GM23248 (cell line): ENCODE results near the gene TGFBR3L. TPM values are rescaled to one million over a fixed set of nuclear protein-coding genes. Genes with fewer than 3 reads are reported as not detected.

Source experiments
- DNase-seq: peaks from one replicate; pipeline ENCODE4 v3.0.0-alpha.2; 2015
- H2AFZ ChIP-seq: fragments of 200-600 bp; sonication (generic); 2 replicates; pipeline ENCODE4 v1.6.1; 2016; ENCODE audit warnings: antibody characterized with exemption
- H3F3A ChIP-seq: fragments of 200-600 bp; sonication (generic); 2 replicates; pipeline ENCODE4 v1.6.1; 2016; ENCODE audit warnings: mild to moderate bottlenecking, antibody characterized with exemption, mixed run types; ENCODE audit not compliant: insufficient read depth
- H3K27ac ChIP-seq: fragments of 200-600 bp; sonication (generic); 2 replicates; pipeline ENCODE4 v1.5.1; 2016; ENCODE audit warnings: mild to moderate bottlenecking
- H3K27me3 ChIP-seq: fragments of 200-600 bp; sonication (generic); replicated peaks from 2 replicates; pipeline ENCODE4 v1.6.1; 2016; ENCODE audit warnings: mild to moderate bottlenecking; ENCODE audit not compliant: insufficient read depth
- H3K36me3 ChIP-seq: fragments of 200-600 bp; sonication (generic); 2 replicates; pipeline ENCODE4 v1.6.1; 2016; ENCODE audit warnings: low read depth, mild to moderate bottlenecking
- H3K4me1 ChIP-seq: fragments of 200-600 bp; sonication (generic); 2 replicates; pipeline ENCODE4 v1.6.1; 2016; ENCODE audit warnings: mild to moderate bottlenecking; ENCODE audit not compliant: insufficient read depth
- H3K4me2 ChIP-seq: fragments of 200-600 bp; sonication (generic); one replicate; pipeline ENCODE4 v1.6.1; 2016; ENCODE audit warnings: mild to moderate bottlenecking; ENCODE audit not compliant: unreplicated experiment
- H3K4me3 ChIP-seq: fragments of 200-600 bp; sonication (generic); 2 replicates; pipeline ENCODE4 v1.5.1; 2016; ENCODE audit warnings: mild to moderate bottlenecking
- H3K79me2 ChIP-seq: fragments of 200-600 bp; sonication (generic); 2 replicates; pipeline ENCODE4 v1.6.1; 2016; ENCODE audit warnings: mild to moderate bottlenecking; ENCODE audit not compliant: insufficient read depth
- H3K9ac ChIP-seq: fragments of 200-600 bp; sonication (generic); 2 replicates; pipeline ENCODE4 v1.6.1; 2016; ENCODE audit warnings: mild to moderate bottlenecking
- H3K9me2 ChIP-seq: fragments of 200-600 bp; sonication (generic); 2 replicates; pipeline ENCODE4 v1.6.1; 2016; ENCODE audit warnings: mixed run types, mild to moderate bottlenecking, moderate library complexity; ENCODE audit not compliant: insufficient read depth
- H3K9me3 ChIP-seq: fragments of 200-600 bp; sonication (generic); one replicate; pipeline ENCODE4 v1.6.1; 2017; ENCODE audit warnings: low read depth
- H4K20me1 ChIP-seq: fragments of 200-600 bp; sonication (generic); 2 replicates; pipeline ENCODE4 v1.6.0; 2016; ENCODE audit not compliant: insufficient read depth
- EZH2 ChIP-seq: fragments of 200-600 bp; sonication (generic); IDR thresholded peaks from 2 replicates; pipeline ENCODE4 v1.6.1; 2018; ENCODE audit warnings: antibody characterized with exemption, mild to moderate bottlenecking; ENCODE audit not compliant: insufficient read depth, poor library complexity, severe bottlenecking
- EZH2phosphoT487 ChIP-seq: fragments of 200-600 bp; sonication (generic); IDR thresholded peaks from 2 replicates; pipeline ENCODE4 v1.6.1; 2018; ENCODE audit warnings: antibody characterized with exemption, moderate library complexity, mild to moderate bottlenecking, low read depth; ENCODE audit not compliant: insufficient read depth
- WGBS, 2 experiments: methylation state at CpG; one replicate each; pipeline ENCODE4 v1.1.6; 2015 to 2017; ENCODE audit warnings: low lambda C conversion rate in 2 of 2, low coverage in 1 of 2; ENCODE audit errors: missing lambda C conversion rate in 2 of 2; 5-methylcytosine and 5-hydroxymethylcytosine counted together
- in situ Hi-C: fragments of 300-500 bp; cut with MboI; formaldehyde crosslinking; loops from 2 replicates; pipeline ENCODE4 v1.15.0; 2020
- polyA plus RNA-seq: library from polyadenylated mRNA; unstranded; fragments of >200 nt; fragmentation: Nextera tagmentation; extraction: Ambion mirVana; gene quantifications from 2 replicates; pipeline ENCODE4 v1.2.1, GENCODE V29; 2016
- total RNA-seq: library from RNA; depleted of rRNA; stranded (reverse); fragments of >200 nt; shearing (Covaris generic); gene quantifications from 2 replicates; pipeline ENCODE4 v1.2.3, GENCODE V29; 2014

TGFBR3L gene
- total and polyA plus RNA-seq, 2 experiments from 2014 or later: 9.0 to 30.6 TPM

DNA sequence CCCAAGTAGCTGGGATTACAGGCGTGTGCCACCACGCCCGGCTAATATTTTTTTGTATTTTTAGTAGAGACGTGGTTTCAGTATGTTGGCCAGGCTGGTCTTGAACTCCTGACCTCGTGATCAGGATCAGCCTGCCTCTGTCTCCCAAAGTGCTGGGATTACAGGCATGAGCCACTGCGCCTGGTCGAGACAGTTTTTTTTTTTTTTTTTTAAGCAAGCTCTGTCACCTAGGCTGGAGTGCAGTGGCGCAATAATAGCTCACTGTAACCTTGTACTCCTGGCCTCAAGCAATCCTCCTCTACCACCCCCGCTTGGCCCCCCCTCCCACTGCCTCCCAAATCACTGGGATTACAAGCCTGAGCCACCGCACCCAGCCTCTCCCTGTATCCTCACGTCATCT lies 17.3 kb upstream of the TGFBR3L start:
- no peaks in the 10 kb centered on the region for H3K9me2 ChIP-seq
- no peak overlapping the region for H2AFZ ChIP-seq
- H3K27ac ChIP-seq: no peak overlapping the region
- H3K9me3 ChIP-seq: no peaks in the 10 kb centered on the region
- no peaks in the 10 kb centered on the region for H3K36me3 ChIP-seq
- no peak overlapping the region for H3K9ac ChIP-seq
- H3K4me2 ChIP-seq: no peak overlapping the region
- no peaks in the 10 kb centered on the region for H3F3A ChIP-seq
- H3K4me3 ChIP-seq: no peak overlapping the region
- in situ Hi-C loops: no loop called here
- H3K4me1 ChIP-seq: 0 out of 2 replicates have a peak, but pooled peaks cover under 1% of the 10 kb centered on the region
- TF ChIP-seq EZH2phosphoT487 (no peak), EZH2 (no peak)
- H3K79me2 ChIP-seq: 0 out of 2 replicates have a peak, but pooled peaks cover 6% of the 10 kb centered on the region
- 92 to 95% methylated on average over 8 to 11 of the region's 11 CpGs for WGBS, 2 experiments
- DNase-seq: no peak
- H4K20me1 ChIP-seq: no peaks in the 10 kb centered on the region
- H3K27me3 ChIP-seq: no peaks in the 10 kb centered on the region

DNA sequence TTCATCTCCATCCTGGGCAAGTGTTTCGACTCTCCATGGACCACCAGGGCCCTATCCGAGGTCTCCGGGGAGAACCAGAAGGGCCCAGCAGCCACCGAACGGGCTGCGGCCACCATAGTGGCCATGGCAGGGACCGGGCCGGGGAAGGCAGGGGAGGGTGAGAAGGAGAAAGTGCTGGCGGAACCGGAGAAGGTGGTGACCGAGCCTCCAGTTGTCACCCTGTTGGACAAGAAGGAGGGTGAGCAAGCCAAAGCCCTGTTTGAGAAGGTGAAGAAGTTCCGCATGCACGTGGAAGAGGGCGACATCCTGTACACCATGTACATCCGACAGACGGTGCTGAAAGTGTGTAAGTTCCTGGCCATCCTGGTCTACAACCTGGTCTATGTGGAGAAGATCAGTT lies 15.7 kb upstream of the TGFBR3L start:
- Histone ChIP-seq H4K20me1 (no peaks in the 10 kb centered on the region), H2AFZ (no peak overlapping the region), H3K79me2 (0 out of 2 replicates have a peak, but pooled peaks cover 8% of the 10 kb centered on the region), H3K4me2 (no peak overlapping the region), H3K9me2 (no peaks in the 10 kb centered on the region), H3K9me3 (no peaks in the 10 kb centered on the region), H3K36me3 (no peaks in the 10 kb centered on the region), H3K4me1 (0 out of 2 replicates have a peak, but pooled peaks cover 3% of the 10 kb centered on the region), H3K27ac (no peak overlapping the region), H3K27me3 (no peaks in the 10 kb centered on the region), H3F3A (no peaks in the 10 kb centered on the region), H3K4me3 (no peak overlapping the region), H3K9ac (no peak overlapping the region)
- no peak for DNase-seq
- 96 to 98% methylated on average over 16 of the region's 16 CpGs for WGBS, 2 experiments
- no peak for TF ChIP-seq EZH2
- TF ChIP-seq EZH2phosphoT487: no peak
- in situ Hi-C loops: no loop called here

DNA sequence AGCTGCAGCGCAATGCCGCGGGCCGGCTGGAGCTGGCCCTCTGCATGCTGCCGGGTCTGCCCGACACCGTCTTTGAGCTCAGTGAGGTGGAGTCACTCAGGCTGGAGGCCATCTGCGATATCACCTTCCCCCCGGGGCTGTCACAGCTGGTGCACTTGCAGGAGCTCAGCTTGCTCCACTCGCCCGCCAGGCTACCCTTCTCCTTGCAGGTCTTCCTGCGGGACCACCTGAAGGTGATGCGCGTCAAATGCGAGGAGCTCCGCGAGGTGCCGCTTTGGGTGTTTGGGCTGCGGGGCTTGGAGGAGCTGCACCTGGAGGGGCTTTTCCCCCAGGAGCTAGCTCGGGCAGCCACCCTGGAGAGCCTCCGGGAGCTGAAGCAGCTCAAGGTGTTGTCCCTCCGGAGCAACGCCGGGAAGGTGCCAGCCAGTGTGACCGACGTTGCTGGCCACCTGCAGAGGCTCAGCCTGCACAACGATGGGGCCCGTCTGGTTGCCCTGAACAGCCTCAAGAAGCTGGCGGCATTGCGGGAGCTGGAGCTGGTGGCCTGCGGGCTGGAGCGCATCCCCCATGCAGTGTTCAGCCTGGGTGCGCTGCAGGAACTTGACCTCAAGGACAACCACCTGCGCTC lies 14.8 kb upstream of the TGFBR3L start:
- Histone ChIP-seq H3K9ac (no peak overlapping the region), H3K9me3 (no peaks in the 10 kb centered on the region), H3F3A (no peaks in the 10 kb centered on the region), H3K79me2 (peaks cover 16% of the 10 kb centered on the region), H3K36me3 (no peaks in the 10 kb centered on the region), H3K27ac (no peak overlapping the region), H3K4me1 (peaks cover 6% of the 10 kb centered on the region), H3K27me3 (no peaks in the 10 kb centered on the region), H3K9me2 (no peaks in the 10 kb centered on the region), H3K4me3 (no peak overlapping the region), H4K20me1 (no peaks in the 10 kb centered on the region), H3K4me2 (no peak overlapping the region), H2AFZ (no peak overlapping the region)
- TF ChIP-seq EZH2phosphoT487: no peak
- TF ChIP-seq EZH2: no peak
- DNase-seq: no peak
- whole genome bisulfite sequencing, 2 experiments: 91 to 92% methylated on average over 30 to 34 of the region's 34 CpGs
- in situ Hi-C loops: no loop called here

DNA sequence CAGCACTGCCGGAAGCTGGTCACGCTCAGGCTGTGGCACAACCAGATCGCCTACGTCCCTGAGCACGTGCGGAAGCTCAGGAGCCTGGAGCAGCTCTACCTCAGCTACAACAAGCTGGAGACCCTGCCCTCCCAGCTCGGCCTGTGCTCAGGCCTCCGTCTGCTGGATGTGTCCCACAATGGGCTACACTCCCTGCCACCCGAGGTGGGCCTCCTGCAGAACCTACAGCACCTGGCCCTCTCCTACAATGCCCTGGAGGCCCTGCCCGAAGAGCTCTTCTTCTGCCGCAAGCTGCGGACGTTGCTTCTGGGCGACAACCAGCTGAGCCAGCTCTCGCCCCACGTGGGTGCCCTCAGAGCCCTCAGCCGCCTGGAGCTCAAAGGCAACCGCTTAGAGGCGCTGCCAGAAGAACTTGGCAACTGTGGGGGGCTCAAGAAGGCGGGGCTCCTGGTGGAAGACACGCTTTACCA lies 14.2 kb upstream of the TGFBR3L start:
- no peak overlapping the region for H3K9ac ChIP-seq
- no peak overlapping the region for H3K4me2 ChIP-seq
- H3K36me3 ChIP-seq: no peaks in the 10 kb centered on the region
- WGBS, 2 experiments: 85 to 87% methylated on average over 18 to 21 of the region's 21 CpGs
- H3K4me3 ChIP-seq: no peak overlapping the region
- no peak overlapping the region for H2AFZ ChIP-seq
- no peaks in the 10 kb centered on the region for H3K27me3 ChIP-seq
- H4K20me1 ChIP-seq: no peaks in the 10 kb centered on the region
- in situ Hi-C loops: no loop called here
- H3K79me2 ChIP-seq: peaks cover 22% of the 10 kb centered on the region
- no peak for TF ChIP-seq EZH2phosphoT487
- TF ChIP-seq EZH2: no peak
- no peaks in the 10 kb centered on the region for H3K9me2 ChIP-seq
- H3K9me3 ChIP-seq: no peaks in the 10 kb centered on the region
- no peaks in the 10 kb centered on the region for H3F3A ChIP-seq
- DNase-seq: no peak
- no peak overlapping the region for H3K27ac ChIP-seq
- peaks cover 10% of the 10 kb centered on the region for H3K4me1 ChIP-seq
